ENCODE results near the gene PYDC1.
"Not testable (repeated sequence)": the region's sequence is repeated elsewhere in the genome, so short reads cannot be mapped to it uniquely, and the experiment has no call there.

PYDC1 gene

DNA sequence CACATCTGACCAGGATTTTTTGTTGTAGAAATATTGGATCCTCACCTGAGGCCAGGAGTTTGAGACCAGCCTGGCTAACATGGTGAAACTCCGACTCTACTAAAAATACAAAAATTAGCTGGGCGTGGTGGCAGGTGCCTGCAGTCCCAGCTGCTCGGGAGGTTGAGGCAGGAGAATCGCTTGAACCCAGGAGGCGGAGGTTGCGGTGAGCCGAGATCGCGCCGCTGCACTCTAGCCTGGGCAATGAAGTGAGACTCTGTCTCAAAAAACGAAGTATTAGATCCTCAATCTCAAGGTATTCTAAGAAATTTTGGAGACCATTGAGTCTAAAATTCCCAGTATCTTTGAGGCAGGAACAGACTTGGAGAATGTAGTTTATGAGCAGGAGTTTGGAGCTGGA, 21.1 kb downstream of the PYDC1 start:
- DNase-seq = not testable (repeated sequence)

DNA sequence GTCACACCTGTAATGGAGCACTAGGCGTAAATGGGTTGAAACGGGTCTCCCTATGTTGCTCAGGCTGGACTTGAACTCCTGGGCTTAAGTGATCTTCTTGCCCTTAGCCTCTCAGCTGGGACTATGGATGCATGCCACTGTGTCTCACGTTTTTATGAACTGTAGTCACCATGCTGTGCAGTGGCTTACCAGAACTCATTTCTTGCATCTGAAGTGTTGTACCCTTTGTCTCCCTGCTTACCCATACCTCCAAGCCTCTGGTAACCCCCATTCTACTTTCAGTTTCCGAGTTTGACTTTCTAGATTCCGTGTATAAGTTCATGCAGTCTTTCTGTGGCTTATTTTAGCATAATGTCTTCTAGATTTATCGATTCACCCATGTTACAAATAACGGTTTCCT, 22.0 kb downstream of the PYDC1 start:
- no peak for DNase-seq

GRCh38 chr16:31193874-31194273, 23.1 kb downstream of the PYDC1 start:
- DNase-seq = no peak

GRCh38 chr16:31192856-31193642, 23.9 kb downstream of the PYDC1 start:
- DNase-seq = no peak

DNA sequence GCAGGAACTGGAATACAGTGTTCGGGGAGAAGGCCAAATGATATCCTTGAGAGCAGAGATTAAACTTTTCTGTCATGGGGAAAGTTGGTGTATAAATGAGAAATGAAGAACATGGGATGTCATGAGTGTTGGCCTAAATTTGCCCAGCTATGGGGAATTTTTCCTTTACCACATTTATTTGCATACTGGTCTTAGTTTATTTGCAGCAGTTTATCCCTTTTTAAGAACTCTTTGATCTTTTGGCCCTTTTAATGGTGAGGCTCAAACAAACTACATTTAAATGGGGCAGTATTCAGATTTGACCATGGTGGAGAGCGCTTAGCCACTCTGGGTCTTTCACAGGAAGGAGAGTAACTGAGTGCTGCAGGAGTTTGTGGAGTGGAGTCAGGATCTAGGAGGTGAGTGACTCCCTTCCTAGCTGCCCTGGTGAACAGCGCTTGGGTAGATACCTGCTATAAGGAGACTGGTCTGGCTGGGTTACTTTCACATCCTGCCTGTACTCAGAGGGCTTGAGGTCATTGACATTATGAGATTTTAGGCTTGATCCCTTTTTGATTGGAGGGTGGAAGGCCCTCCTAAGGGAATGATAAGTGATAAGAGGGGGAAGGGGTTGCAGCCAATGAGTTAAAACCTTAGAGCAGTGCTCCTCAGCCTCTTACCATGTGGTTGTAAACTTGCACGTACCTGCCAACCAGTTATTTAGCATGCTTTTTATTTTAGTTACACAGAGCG, 25.1 kb downstream of the PYDC1 start:
- no peak for DNase-seq

DNA sequence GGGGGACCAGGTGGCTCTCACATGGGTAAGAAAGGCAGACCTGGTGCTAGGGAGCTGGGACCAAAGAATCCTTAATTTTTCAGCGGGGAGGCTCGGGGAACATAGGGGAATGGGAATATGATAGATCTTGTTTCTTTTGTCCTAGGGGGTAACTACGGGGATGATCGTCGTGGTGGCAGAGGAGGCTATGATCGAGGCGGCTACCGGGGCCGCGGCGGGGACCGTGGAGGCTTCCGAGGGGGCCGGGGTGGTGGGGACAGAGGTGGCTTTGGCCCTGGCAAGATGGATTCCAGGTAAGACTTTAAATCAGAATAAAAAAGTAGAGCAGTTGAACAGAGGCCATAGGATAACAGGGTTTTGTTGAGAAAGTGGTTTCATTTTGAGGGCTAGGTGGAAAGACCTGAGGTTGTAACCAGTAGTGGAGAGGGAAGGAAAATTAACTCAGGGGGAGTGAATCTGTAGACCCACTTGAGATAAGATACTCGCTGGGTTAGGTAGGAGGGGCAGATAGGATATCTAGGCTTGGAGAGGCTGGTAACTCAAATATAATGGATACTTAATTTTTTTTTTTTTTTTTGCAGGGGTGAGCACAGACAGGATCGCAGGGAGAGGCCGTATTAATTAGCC, 26.0 kb downstream of the PYDC1 start:
- DNase-seq = no peak

DNA sequence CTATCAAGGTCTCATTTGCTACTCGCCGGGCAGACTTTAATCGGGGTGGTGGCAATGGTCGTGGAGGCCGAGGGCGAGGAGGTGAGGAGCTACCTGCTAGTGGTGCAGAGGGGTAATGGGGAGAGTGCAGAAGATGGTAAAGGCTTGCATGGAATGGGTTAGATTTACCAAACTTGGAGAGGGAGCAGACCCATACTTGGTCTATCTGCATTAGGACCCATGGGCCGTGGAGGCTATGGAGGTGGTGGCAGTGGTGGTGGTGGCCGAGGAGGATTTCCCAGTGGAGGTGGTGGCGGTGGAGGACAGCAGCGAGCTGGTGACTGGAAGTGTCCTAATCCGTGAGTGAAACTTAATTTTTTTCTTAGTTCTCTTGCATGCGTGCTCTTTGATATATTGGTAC, 26.9 kb downstream of the PYDC1 start:
- no peak for DNase-seq

DNA sequence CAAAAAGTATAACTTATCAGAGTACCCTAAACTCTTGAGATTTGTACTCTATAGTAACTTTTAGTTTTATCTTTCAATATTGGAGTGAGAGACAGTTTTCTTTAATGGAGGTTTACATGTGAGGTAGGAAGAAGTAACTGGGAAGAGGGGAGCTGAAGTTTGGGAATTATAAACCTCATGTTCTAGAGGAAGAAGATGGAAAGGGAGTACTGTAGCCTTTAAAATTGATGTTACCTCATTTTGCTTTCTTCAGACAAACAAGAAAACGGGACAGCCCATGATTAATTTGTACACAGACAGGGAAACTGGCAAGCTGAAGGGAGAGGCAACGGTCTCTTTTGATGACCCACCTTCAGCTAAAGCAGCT, 27.5 kb downstream of the PYDC1 start:
- no peak for DNase-seq

GRCh38 chr16:31188450-31189411, 28.2 kb downstream of the PYDC1 start:
- DNase-seq = no peak

- DNase-seq = no peak
These were observed 29.1 kb downstream of the PYDC1 start for GRCh38 chr16:31187808-31188189.

- DNase-seq = no peak
These were observed 29.8 kb downstream of the PYDC1 start for GRCh38 chr16:31186930-31187807.

DNA sequence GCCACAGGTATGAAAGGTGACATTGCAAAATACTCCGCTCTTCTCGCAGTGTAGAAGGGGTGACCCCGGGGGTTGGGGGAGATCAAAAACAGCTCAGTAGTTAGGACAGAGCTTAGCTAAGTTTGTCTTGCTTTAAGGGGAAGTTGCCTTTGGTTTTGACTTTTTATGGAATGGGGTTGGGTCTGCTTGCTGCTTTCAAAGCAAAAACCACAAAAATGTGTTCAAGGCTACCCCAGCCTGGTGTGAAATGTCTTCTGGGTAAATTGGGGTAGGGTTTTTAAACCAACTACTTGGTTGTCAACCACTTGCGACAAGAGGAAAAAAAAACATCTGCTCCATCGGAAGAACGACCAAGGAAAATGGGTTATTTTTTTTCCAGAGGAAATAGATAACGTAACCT, 30.8 kb downstream of the PYDC1 start:
- no peak for DNase-seq

- DNase-seq = no peak
These were observed 31.6 kb downstream of the PYDC1 start for GRCh38 chr16:31185339-31185738.

DNA sequence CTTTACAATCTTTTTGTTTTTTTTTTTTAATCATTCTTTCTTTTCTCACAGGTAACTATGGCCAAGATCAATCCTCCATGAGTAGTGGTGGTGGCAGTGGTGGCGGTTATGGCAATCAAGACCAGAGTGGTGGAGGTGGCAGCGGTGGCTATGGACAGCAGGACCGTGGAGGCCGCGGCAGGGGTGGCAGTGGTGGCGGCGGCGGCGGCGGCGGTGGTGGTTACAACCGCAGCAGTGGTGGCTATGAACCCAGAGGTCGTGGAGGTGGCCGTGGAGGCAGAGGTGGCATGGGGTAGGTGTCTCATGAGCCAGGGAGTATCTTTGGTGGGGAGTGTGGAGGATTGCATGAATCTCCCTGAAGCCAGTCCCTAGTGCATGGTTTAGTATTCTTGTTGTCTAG, 32.0 kb downstream of the PYDC1 start:
- DNase-seq = no peak

DNA sequence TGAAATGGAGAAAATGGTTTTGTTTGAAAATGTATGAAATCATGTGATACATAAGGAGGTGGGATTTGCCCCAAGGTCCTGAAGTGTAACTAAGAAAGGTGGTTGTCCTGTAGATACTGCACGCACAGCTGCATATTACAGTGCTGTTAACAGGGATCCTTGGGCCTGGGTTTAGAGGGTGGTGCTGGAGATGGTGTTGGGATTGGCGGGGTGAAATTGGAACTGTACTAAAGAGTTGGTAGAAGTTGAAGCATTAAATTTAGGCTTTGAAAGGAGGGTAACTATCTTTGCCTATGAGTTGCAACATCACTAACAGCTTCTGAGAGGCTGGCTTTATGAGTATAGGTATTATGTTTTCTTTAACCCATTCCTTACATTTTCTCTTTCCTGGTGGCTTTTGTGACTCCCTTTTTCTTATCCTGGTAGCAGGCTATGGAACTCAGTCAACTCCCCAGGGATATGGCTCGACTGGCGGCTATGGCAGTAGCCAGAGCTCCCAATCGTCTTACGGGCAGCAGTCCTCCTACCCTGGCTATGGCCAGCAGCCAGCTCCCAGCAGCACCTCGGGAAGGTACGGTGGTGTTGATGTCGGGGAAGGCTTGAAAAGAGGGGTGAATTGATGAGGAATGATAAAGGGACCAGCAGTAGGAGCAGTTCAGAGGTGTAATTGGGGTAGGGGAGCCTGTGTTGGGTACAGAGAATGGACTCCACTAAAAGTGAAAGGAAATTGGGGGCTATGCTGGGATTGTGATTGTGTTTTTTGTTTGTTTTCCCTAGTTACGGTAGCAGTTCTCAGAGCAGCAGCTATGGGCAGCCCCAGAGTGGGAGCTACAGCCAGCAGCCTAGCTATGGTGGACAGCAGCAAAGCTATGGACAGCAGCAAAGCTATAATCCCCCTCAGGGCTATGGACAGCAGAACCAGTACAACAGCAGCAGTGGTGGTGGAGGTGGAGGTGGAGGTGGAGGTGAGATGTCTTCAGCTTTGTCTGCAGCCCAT, 33.2 kb downstream of the PYDC1 start:
- no peak for DNase-seq

DNA sequence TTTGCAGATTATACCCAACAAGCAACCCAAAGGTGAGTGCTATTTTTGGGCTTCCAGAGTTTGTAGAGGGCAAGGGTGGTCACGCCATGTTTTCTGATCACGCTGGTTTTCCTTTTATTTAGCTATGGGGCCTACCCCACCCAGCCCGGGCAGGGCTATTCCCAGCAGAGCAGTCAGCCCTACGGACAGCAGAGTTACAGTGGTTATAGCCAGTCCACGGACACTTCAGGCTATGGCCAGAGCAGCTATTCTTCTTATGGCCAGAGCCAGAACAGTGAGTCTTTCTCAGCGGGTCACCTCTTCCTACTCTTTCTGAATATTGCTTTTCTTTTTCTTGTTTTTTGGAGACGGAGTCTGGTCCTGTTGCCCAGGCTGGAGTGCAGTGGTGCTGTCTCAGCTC, 34.5 kb downstream of the PYDC1 start:
- no peak for DNase-seq

DNA sequence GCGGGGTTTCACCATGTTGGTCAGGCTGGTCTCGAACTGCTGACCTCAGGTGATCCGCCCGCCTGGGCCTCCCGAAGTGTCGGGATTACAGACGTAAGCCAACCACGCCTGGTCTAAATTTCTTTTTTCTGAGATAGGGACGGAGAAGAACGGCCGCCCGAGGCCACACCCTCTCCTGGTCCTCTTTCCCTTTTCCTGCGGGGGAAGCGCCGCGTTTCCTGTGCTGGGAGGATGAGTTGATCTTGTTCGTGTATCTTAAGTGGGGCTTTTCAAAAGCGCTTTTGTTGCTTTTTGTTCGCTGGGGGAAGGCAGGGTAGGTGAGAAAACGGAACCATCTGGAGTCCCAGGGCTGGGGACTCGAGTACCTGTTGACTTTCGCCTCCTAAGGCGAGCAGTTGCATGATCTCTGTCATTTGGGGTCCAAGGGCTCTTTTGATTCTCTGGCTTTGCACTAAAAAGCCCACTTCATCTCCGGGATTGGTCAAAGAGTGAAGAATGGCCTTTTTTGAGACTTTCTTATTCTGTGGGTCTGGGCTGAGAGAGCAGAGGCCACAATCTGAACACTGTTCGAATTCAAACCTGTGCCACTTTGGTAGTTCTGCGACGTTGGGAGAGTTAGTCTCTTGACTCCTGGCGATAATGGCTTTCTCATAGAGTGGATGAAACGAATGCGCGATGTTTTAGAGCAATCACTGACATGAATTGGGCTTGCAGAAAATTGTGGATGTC, 35.7 kb downstream of the PYDC1 start:
- peak; percentile 78 for DNase-seq

DNA sequence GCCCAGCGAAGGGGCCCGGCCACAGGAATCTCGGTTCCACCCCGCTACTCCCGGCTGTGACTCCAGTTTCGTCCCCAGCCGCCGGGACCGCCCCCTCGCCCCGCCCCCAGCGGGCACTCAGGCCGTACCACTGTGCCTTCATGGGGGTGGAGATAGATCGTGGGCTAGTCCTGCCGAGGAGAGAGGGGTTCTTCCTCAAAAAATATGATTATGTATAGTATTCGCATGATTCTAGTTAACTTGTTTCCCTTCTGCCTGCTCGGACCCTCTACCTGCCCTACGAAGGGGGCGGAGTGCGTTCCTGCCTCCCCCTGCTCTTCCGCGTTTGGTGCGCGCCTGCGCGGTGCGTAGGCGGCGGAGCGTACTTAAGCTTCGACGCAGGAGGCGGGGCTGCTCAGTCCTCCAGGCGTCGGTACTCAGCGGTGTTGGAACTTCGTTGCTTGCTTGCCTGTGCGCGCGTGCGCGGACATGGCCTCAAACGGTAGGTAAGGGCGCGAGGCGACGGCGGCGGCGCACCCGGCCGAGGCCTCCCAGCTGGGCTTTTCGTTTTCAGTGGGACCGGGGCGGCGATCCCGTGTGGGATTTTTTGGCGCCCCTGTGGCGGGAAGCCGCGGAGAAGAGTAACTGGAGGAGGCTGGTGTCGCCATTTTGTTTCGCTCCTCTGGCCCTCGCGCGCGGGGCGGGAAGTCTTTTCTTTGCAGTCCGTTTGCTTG, 37.0 kb downstream of the PYDC1 start, which contains the start of gene FUS:
FUS (plus strand) TSS at position 393 of the 713 bp plus-strand sequence; CDS start at position 469, 76 bp downstream.
- DNase-seq = peak; percentile 97

- DNase-seq = peak; percentile 56
These were observed 37.7 kb downstream of the PYDC1 start for GRCh38 chr16:31179219-31179746.

Measured in OCI-M1 (cell line).